IPS-NIHi7 (cell line): ENCODE measurements around the gene KCNV2.

Experiments used
- DNase-seq: peaks from one replicate; pipeline ENCODE4 v3.0.0; 2012; ENCODE audit warnings: mixed read lengths; ENCODE audit errors: extremely low spot score

KCNV2 gene

GRCh38 chr9:2758898-2759510, 41.7 kb downstream of the KCNV2 start:
- DNase-seq, result no peak

- no peak for DNase-seq
These were observed 44.1 kb downstream of the KCNV2 start for GRCh38 chr9:2761424-2761823.

- no peak for DNase-seq
These were observed 47.0 kb downstream of the KCNV2 start for GRCh38 chr9:2764353-2764752.

- DNase-seq, result no peak
These were observed 48.1 kb downstream of the KCNV2 start for GRCh38 chr9:2765250-2765880.

GRCh38 chr9:2767800-2768677, 50.7 kb downstream of the KCNV2 start:
- DNase-seq, result no peak

- no peak for DNase-seq
These were observed 53.8 kb downstream of the KCNV2 start for GRCh38 chr9:2771087-2771486.

- DNase-seq, result no peak
These were observed 54.4 kb downstream of the KCNV2 start for GRCh38 chr9:2771661-2772060.

GRCh38 chr9:2777454-2777853, 60.1 kb downstream of the KCNV2 start:
- DNase-seq, result no peak

- DNase-seq, result no peak
These were observed 61.5 kb downstream of the KCNV2 start for GRCh38 chr9:2778816-2779215.
